ENCODE measurements around the gene USP17L25. TPM values are rescaled to one million over a fixed set of nuclear protein-coding genes. Genes with fewer than 3 reads are reported as not detected.
"Not testable (repeated sequence)": the region's sequence is repeated elsewhere in the genome, so short reads cannot be mapped to it uniquely, and the experiment has no call there.

Gene USP17L25
- not detected for polyA plus RNA-seq (2012; ENCODE audit: insufficient read depth, insufficient read length, low read depth)

- H3K27me3 ChIP-seq; DNase-seq; H3K9me3 ChIP-seq; H3K36me3 ChIP-seq; H3K4me3 ChIP-seq (ENCODE audit: low read depth, low read length); H3K4me1 ChIP-seq: not testable (repeated sequence)
These were observed at the start of gene USP17L25 for GRCh38 chr4:9329611-9330010. TSS of gene USP17L25 (plus strand) at chr4:9329911. CDS start at chr4:9329911, 0 bp downstream.

GRCh38 chr4:9324191-9324590, 5.5 kb upstream of the USP17L25 start:
- not testable (repeated sequence) for H3K27me3 ChIP-seq; H3K4me3 ChIP-seq (ENCODE audit: low read depth, low read length); H3K36me3 ChIP-seq; H3K9me3 ChIP-seq; DNase-seq; H3K4me1 ChIP-seq

GRCh38 chr4:9324865-9325264, 4.8 kb upstream of the USP17L25 start, which contains the start of gene USP17L24:
TSS of gene USP17L24 (plus strand) at chr4:9325165. CDS start at chr4:9325165, 0 bp downstream.
- H3K9me3 ChIP-seq; DNase-seq; H3K4me1 ChIP-seq; H3K4me3 ChIP-seq (ENCODE audit: low read depth, low read length); H3K27me3 ChIP-seq; H3K36me3 ChIP-seq: not testable (repeated sequence)

- not testable (repeated sequence) for H3K4me1 ChIP-seq; DNase-seq; H3K4me3 ChIP-seq (ENCODE audit: low read depth, low read length); H3K27me3 ChIP-seq; H3K36me3 ChIP-seq; H3K9me3 ChIP-seq
These were observed 4.6 kb downstream of the USP17L25 start, which contains the start of gene USP17L26 for GRCh38 chr4:9334358-9334757. TSS of gene USP17L26 (plus strand) at chr4:9334658. CDS start at chr4:9334658, 0 bp downstream.

GRCh38 chr4:9339103-9339502, 9.4 kb downstream of the USP17L25 start, which contains the start of gene USP17L5:
TSS of gene USP17L5 (plus strand) at chr4:9339403. CDS start at chr4:9339403, 0 bp downstream.
- not testable (repeated sequence) for DNase-seq; H3K4me3 ChIP-seq (ENCODE audit: low read depth, low read length); H3K27me3 ChIP-seq; H3K4me1 ChIP-seq; H3K36me3 ChIP-seq; H3K9me3 ChIP-seq

GRCh38 chr4:9343848-9344247, 14.1 kb downstream of the USP17L25 start, which contains the start of gene USP17L27:
TSS of gene USP17L27 (plus strand) at chr4:9344148. CDS start at chr4:9344148, 0 bp downstream.
- H3K4me1 ChIP-seq: not testable (repeated sequence)

GRCh38 chr4:9348593-9348992, 18.9 kb downstream of the USP17L25 start, which contains the start of gene USP17L28:
TSS of gene USP17L28 (plus strand) at chr4:9348893. CDS start at chr4:9348893, 0 bp downstream.
- not testable (repeated sequence) for H3K9me3 ChIP-seq; H3K4me3 ChIP-seq (ENCODE audit: low read depth, low read length); H3K27me3 ChIP-seq; H3K4me1 ChIP-seq; DNase-seq; H3K36me3 ChIP-seq

More at GRCh38 chr4:9343848-9344247, 14.1 kb downstream of the USP17L25 start, which contains the start of gene USP17L27:
- not testable (repeated sequence) for H3K36me3 ChIP-seq; H3K4me3 ChIP-seq (ENCODE audit: low read depth, low read length); H3K27me3 ChIP-seq; DNase-seq; H3K9me3 ChIP-seq

- DNase-seq: peak; percentile 33
- H3K36me3 ChIP-seq; H3K4me1 ChIP-seq; H3K9me3 ChIP-seq; H3K27me3 ChIP-seq; H3K4me3 ChIP-seq (ENCODE audit: low read depth, low read length): not testable (repeated sequence)
These were observed 21.2 kb downstream of the USP17L25 start for GRCh38 chr4:9350866-9351265.

GRCh38 chr4:9353338-9353737, 23.6 kb downstream of the USP17L25 start, which contains the start of gene USP17L29:
TSS of gene USP17L29 (plus strand) at chr4:9353638. CDS start at chr4:9353638, 0 bp downstream.
- not testable (repeated sequence) for H3K27me3 ChIP-seq; H3K4me1 ChIP-seq; DNase-seq; H3K36me3 ChIP-seq; H3K4me3 ChIP-seq (ENCODE audit: low read depth, low read length); H3K9me3 ChIP-seq

- DNase-seq; H3K4me1 ChIP-seq; H3K4me3 ChIP-seq (ENCODE audit: low read depth, low read length); H3K36me3 ChIP-seq; H3K27me3 ChIP-seq; H3K9me3 ChIP-seq: not testable (repeated sequence)
These were observed 33.1 kb downstream of the USP17L25 start, which contains the start of gene USP17L30 for GRCh38 chr4:9362829-9363228. TSS of gene USP17L30 (plus strand) at chr4:9363129. CDS start at chr4:9363129, 0 bp downstream.

- H3K36me3 ChIP-seq; DNase-seq; H3K4me3 ChIP-seq (ENCODE audit: low read depth, low read length); H3K27me3 ChIP-seq; H3K4me1 ChIP-seq; H3K9me3 ChIP-seq: not testable (repeated sequence)
These were observed 50.2 kb downstream of the USP17L25 start for GRCh38 chr4:9379881-9380280.

Data from BE2C (cell line).